Fibroblast of pulmonary artery (primary cell): ENCODE results near the gene PODXL2.

Source experiments
- DNase-seq: peaks from one replicate; pipeline ENCODE4 v3.0.0-alpha.2; 2010; ENCODE audit warnings: low read depth
- H3K4me3 ChIP-seq: replicated peaks from 2 replicates; pipeline ENCODE4 v1.5.1; 2011; ENCODE audit warnings: low read depth, mild to moderate bottlenecking, control low read depth, low read length, moderate library complexity
- TF ChIP-seq, protein P1 (sequence below): IDR thresholded peaks from 2 replicates; pipeline ENCODE4 v1.5.1; 2011; ENCODE audit warnings: mild to moderate bottlenecking, control low read depth, low read length, inconsistent platforms; ENCODE audit errors: missing control alignments

Gene PODXL2

DNA sequence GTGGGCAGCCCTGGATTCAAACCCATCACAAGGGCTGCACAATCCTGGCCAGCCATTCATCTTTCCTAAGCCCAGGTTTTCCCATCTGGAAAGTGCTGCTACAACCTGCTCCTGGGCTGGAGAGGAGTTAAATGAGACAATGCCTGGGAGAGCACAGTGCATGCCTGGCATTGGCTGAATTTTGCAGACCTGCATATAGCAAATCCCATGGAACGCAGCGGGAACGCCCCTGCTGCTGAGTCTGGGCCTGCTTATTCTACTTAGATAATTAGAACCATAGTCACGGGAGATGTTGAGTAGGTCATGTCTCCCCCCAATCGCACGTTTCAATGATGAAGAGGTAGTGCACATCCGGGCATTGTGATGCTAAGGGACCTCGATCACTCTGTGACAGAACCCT lies 90.4 kb downstream of the PODXL2 start:
- no peak overlapping the region for H3K4me3 ChIP-seq
- TF ChIP-seq, protein P1, sequence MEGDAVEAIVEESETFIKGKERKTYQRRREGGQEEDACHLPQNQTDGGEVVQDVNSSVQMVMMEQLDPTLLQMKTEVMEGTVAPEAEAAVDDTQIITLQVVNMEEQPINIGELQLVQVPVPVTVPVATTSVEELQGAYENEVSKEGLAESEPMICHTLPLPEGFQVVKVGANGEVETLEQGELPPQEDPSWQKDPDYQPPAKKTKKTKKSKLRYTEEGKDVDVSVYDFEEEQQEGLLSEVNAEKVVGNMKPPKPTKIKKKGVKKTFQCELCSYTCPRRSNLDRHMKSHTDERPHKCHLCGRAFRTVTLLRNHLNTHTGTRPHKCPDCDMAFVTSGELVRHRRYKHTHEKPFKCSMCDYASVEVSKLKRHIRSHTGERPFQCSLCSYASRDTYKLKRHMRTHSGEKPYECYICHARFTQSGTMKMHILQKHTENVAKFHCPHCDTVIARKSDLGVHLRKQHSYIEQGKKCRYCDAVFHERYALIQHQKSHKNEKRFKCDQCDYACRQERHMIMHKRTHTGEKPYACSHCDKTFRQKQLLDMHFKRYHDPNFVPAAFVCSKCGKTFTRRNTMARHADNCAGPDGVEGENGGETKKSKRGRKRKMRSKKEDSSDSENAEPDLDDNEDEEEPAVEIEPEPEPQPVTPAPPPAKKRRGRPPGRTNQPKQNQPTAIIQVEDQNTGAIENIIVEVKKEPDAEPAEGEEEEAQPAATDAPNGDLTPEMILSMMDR = no peak
- no peak for DNase-seq

GRCh38 chr3:127720161-127720823 lies 91.3 kb downstream of the PODXL2 start:
- H3K4me3 ChIP-seq = no peak overlapping the region
- TF ChIP-seq, protein P1 = no peak
- DNase-seq = no peak

DNA sequence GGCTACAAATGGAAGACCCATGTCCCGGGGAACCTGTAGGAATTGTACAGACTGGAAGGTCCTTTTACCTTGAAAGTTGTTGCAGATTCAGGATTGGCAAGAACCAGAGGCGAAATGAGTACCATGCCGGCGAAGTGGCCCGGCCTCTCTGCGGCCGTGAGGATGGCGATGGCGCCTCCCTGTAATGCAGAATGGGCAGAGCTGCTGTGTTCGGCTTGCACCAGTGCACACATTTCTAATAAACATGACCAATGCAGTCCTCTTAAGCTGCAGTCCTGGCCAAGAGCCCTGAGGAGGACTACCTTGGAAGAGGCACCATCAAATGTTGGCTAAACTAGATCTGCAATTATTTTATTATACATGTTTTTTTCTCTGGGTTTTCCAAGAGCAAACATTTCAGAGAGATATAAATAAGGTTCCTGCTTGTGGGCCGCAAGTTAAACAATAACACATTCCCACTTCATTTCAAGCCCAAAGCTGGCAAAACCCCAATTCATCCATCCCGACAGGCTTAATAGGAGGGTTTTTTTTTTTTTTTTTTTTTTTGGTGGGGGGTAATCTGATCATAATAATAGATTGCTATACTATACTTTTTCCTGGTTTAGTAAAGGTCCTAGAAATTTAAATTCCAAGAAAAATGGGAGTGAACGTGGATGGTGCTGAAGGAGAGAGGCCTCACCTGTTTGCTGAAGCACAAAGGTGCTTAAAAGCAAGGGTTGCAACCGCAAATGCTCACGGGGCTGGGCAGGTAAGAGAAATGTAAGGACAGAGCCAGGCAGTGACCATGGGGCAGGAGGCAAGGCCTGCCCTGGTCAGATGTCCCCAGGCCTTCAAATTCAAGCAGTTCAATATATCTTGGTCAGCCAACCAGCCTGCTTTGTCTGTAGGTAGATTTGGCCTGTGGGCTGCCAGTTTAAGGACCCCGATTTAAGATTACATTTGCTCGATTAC lies 92.3 kb downstream of the PODXL2 start:
- TF ChIP-seq, protein P1 = no peak
- no peak for DNase-seq
- no peak overlapping the region for H3K4me3 ChIP-seq

- no peak for DNase-seq
- TF ChIP-seq, protein P1 = no peak
- no peak overlapping the region for H3K4me3 ChIP-seq
Observed at GRCh38 chr3:127722091-127722784, 93.3 kb downstream of the PODXL2 start.
